ENCODE results near the gene BLOC1S5. TPM values are rescaled to one million over a fixed set of nuclear protein-coding genes. Genes with fewer than 3 reads are reported as not detected.

The BLOC1S5 gene
- total RNA-seq, 3 donors from 2014 or later, result 11.8 to 13.8 (median 12.2) TPM

- no peak for TF ChIP-seq CTCF (IDR thresholded peaks at IDR 0.05)
- Histone ChIP-seq H3K9me3 (no peaks in the 10 kb centered on the region), H3K4me3 (no peak overlapping the region), H3K36me3 (ENCODE audit: low read depth) (no peaks in the 10 kb centered on the region), H3K4me1 (ENCODE audit: low read depth) (no peaks in the 10 kb centered on the region)
- no peak for DNase-seq
- intact Hi-C loops (cut with DNase I, micrococcal nuclease), result no loop called here
- ATAC-seq, result no peak
These were observed 13.8 kb upstream of the BLOC1S5 start for GRCh38 chr6:8077991-8078390.

GRCh38 chr6:8075704-8076103 is 11.5 kb upstream of the BLOC1S5 start:
- no peaks in the 10 kb centered on the region for H3K4me1 ChIP-seq (ENCODE audit: low read depth)
- no peak overlapping the region for H3K4me3 ChIP-seq
- ATAC-seq (no peak), DNase-seq (no peak)
- H3K9me3 ChIP-seq, result no peaks in the 10 kb centered on the region
- intact Hi-C loops (cut with DNase I, micrococcal nuclease), result no loop called here
- no peak for TF ChIP-seq CTCF (IDR thresholded peaks at IDR 0.05)
- no peaks in the 10 kb centered on the region for H3K36me3 ChIP-seq (ENCODE audit: low read depth)

GRCh38 chr6:8075185-8075584 is 11.0 kb upstream of the BLOC1S5 start:
- Histone ChIP-seq H3K9me3 (no peaks in the 10 kb centered on the region), H3K4me1 (ENCODE audit: low read depth) (no peaks in the 10 kb centered on the region), H3K36me3 (ENCODE audit: low read depth) (no peaks in the 10 kb centered on the region), H3K4me3 (no peak overlapping the region)
- intact Hi-C loops (cut with DNase I, micrococcal nuclease), result no loop called here
- ATAC-seq (no peak), DNase-seq (no peak)
- no peak for TF ChIP-seq CTCF (IDR thresholded peaks at IDR 0.05)

GRCh38 chr6:8074213-8074612 is 10.0 kb upstream of the BLOC1S5 start:
- H3K9me3 ChIP-seq, result no peaks in the 10 kb centered on the region
- DNase-seq (no peak), ATAC-seq (no peak)
- no peaks in the 10 kb centered on the region for H3K36me3 ChIP-seq (ENCODE audit: low read depth)
- intact Hi-C loops (cut with DNase I, micrococcal nuclease), result no loop called here
- H3K4me3 ChIP-seq, result no peak overlapping the region
- H3K4me1 ChIP-seq (ENCODE audit: low read depth), result no peaks in the 10 kb centered on the region
- TF ChIP-seq CTCF (IDR thresholded peaks at IDR 0.05), result no peak

GRCh38 chr6:8073758-8074157 is 9.6 kb upstream of the BLOC1S5 start:
- Histone ChIP-seq H3K36me3 (ENCODE audit: low read depth) (no peaks in the 10 kb centered on the region), H3K4me3 (no peak overlapping the region), H3K9me3 (no peaks in the 10 kb centered on the region), H3K4me1 (ENCODE audit: low read depth) (no peaks in the 10 kb centered on the region)
- no peak for TF ChIP-seq CTCF (IDR thresholded peaks at IDR 0.05)
- DNase-seq (no peak), ATAC-seq (no peak)
- intact Hi-C loops (cut with DNase I, micrococcal nuclease), result no loop called here

- ATAC-seq, result no peak
- intact Hi-C loops (cut with DNase I, micrococcal nuclease), result no loop called here
- H3K36me3 ChIP-seq (ENCODE audit: low read depth), result no peaks in the 10 kb centered on the region
- H3K9me3 ChIP-seq, result no peaks in the 10 kb centered on the region
- no peak overlapping the region for H3K4me3 ChIP-seq
- no peak for DNase-seq
- H3K4me1 ChIP-seq (ENCODE audit: low read depth), result no peaks in the 10 kb centered on the region
- no peak for TF ChIP-seq CTCF (IDR thresholded peaks at IDR 0.05)
These were observed 6.5 kb upstream of the BLOC1S5 start for GRCh38 chr6:8070718-8071117.
